ENCODE measurements around the gene SPECC1. TPM values are rescaled to one million over a fixed set of nuclear protein-coding genes. Genes with fewer than 3 reads are reported as not detected.

SPECC1 gene
- total and polyA plus RNA-seq, 12 donors = 19.2 to 96.1 (median 40.3) TPM

- H3K4me1 ChIP-seq (replicated peaks in 1 of 2) = peaks cover 0 to 10% of the 10 kb centered on the region in 2 donors
- peak overlapping the region in 3 of 5 donors; percentile 32 to 84 (median 84) for H3K27ac ChIP-seq
- WGBS, 4 donors = 54 to 68% (median 64%) methylated on average over 19 of the region's 19 CpGs
- no peak overlapping the region for H3K4me3 ChIP-seq
- TF ChIP-seq, protein P1, sequence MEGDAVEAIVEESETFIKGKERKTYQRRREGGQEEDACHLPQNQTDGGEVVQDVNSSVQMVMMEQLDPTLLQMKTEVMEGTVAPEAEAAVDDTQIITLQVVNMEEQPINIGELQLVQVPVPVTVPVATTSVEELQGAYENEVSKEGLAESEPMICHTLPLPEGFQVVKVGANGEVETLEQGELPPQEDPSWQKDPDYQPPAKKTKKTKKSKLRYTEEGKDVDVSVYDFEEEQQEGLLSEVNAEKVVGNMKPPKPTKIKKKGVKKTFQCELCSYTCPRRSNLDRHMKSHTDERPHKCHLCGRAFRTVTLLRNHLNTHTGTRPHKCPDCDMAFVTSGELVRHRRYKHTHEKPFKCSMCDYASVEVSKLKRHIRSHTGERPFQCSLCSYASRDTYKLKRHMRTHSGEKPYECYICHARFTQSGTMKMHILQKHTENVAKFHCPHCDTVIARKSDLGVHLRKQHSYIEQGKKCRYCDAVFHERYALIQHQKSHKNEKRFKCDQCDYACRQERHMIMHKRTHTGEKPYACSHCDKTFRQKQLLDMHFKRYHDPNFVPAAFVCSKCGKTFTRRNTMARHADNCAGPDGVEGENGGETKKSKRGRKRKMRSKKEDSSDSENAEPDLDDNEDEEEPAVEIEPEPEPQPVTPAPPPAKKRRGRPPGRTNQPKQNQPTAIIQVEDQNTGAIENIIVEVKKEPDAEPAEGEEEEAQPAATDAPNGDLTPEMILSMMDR (IDR thresholded peaks at IDR 0.05) = no peak
- TF ChIP-seq POLR2A (IDR thresholded peaks at IDR 0.05) = no peak
- no peaks in the 10 kb centered on the region for H3K9me3 ChIP-seq (replicated peaks in 1 of 3)
- no peaks in the 10 kb centered on the region for H3K27me3 ChIP-seq
- DNase-seq = peak in 3 of 7 donors; percentile 25 to 75 (median 35)
- H3K36me3 ChIP-seq (replicated peaks in 1 of 2) = no peaks in the 10 kb centered on the region
- intact Hi-C loops (cut with DNase I) = no loop called here
Observed at GRCh38 chr17:20091174-20092029, 82.2 kb downstream of the SPECC1 start.

- Histone ChIP-seq H3K27ac (peak overlapping the region in 3 of 5 donors; percentile 1 to 84 (median 84)), H3K27me3 (no peaks in the 10 kb centered on the region), H3K9me3 (replicated peaks in 1 of 3) (no peaks in the 10 kb centered on the region), H3K4me1 (replicated peaks in 1 of 2) (peaks cover 0 to 10% of the 10 kb centered on the region in 2 donors), H3K36me3 (replicated peaks in 1 of 2) (no peaks in the 10 kb centered on the region), H3K4me3 (no peak overlapping the region)
- intact Hi-C loops (cut with DNase I) = no loop called here
- DNase-seq = peak in 1 of 7 donors; percentile 48
- TF ChIP-seq POLR2A (IDR thresholded peaks at IDR 0.05) = no peak
- TF ChIP-seq, protein P1 (IDR thresholded peaks at IDR 0.05) = no peak
- 78 to 83% (median 81%) methylated on average over 6 of the region's 6 CpGs for WGBS, 4 donors
Observed at GRCh38 chr17:20092261-20092867, 83.2 kb downstream of the SPECC1 start.

GRCh38 chr17:20092973-20093626 is 83.9 kb downstream of the SPECC1 start:
- 73 to 84% (median 83%) methylated on average over 2 of the region's 2 CpGs for WGBS, 4 donors
- intact Hi-C loops (cut with DNase I) = no loop called here
- no peaks in the 10 kb centered on the region for H3K36me3 ChIP-seq (replicated peaks in 1 of 2)
- peak overlapping the region in 3 of 5 donors; percentile 0 to 84 (median 84) for H3K27ac ChIP-seq
- H3K9me3 ChIP-seq (replicated peaks in 1 of 3) = no peaks in the 10 kb centered on the region
- H3K27me3 ChIP-seq = no peaks in the 10 kb centered on the region
- no peak overlapping the region for H3K4me3 ChIP-seq
- TF ChIP-seq POLR2A (IDR thresholded peaks at IDR 0.05) = no peak
- TF ChIP-seq, protein P1 (IDR thresholded peaks at IDR 0.05) = no peak
- H3K4me1 ChIP-seq (replicated peaks in 1 of 2) = peaks cover 0 to 10% of the 10 kb centered on the region in 2 donors
- DNase-seq = peak in 1 of 7 donors; percentile 15

DNA sequence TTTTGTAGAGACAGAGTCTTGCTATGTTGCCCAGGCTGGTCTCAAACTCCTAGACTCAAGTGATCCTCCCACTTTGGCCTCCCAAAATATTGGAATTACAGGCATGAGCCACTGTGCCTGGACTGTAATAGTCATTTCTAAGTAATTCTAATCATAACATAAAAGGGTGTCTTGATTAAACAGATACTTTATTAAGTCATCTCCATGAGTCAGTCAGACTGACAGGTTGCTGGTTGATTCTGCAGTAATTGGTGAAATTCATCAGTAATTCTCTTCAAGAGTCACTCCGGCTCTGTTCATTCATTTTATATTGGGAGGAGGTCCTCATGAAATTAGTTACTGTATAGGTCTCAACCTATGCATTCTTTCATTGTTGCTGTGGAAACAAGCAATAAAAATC is 85.6 kb downstream of the SPECC1 start:
- Histone ChIP-seq H3K27ac (peak overlapping the region in 2 of 5 donors; percentile 53 to 79), H3K9me3 (replicated peaks in 1 of 3) (no peaks in the 10 kb centered on the region), H3K4me1 (replicated peaks in 1 of 2) (peaks cover 0 to 10% of the 10 kb centered on the region in 2 donors), H3K36me3 (replicated peaks in 1 of 2) (no peaks in the 10 kb centered on the region), H3K4me3 (no peak overlapping the region), H3K27me3 (no peaks in the 10 kb centered on the region)
- 32 to 86% (median 40%) methylated on average over 1 of the region's 1 CpG for WGBS, 4 donors
- intact Hi-C loops (cut with DNase I) = no loop called here
- DNase-seq = peak in 1 of 7 donors; percentile 13
- no peak for TF ChIP-seq POLR2A (IDR thresholded peaks at IDR 0.05)
- TF ChIP-seq, protein P1 (IDR thresholded peaks at IDR 0.05) = no peak

Measured in adrenal gland (tissue), 12 donors.